PC-9 (cell line): Measurements from ENCODE around the gene CTPS2. TPM values are rescaled to one million over a fixed set of nuclear protein-coding genes. Genes with fewer than 3 reads are reported as not detected.
"Not testable (repeated sequence)": the region's sequence is repeated elsewhere in the genome, so short reads cannot be mapped to it uniquely, and the experiment has no call there.

Source experiments
- BruUV-seq: library from RNA; stranded (reverse); fragments of 400-500 nt; replicated peaks from 2 replicates; lab custom pipeline; 2021; lab: Mats Ljungman, UMichigan
- CTCF ChIA-PET: fragments of 300-600 bp; sonication (Branson Sonifier 250); formaldehyde crosslinking; loops from one replicate; lab custom pipeline; 2022; ENCODE audit warnings: antibody characterized with exemption; lab: Charles Lee
- POLR2A ChIA-PET: fragments of 300-600 bp; sonication (Branson Sonifier 250); formaldehyde crosslinking; loops from one replicate; lab custom pipeline; 2022; ENCODE audit warnings: antibody characterized with exemption; ENCODE audit not compliant: unreplicated experiment; lab: Charles Lee
- DNase-seq, 2 experiments: peaks; one replicate each; pipeline versions ENCODE4 v3.0.0 to v3.0.0-alpha.2; 2015 to 2022; ENCODE audit warnings: mixed read lengths in 1 of 2
- H2AFZ ChIP-seq: fragments of 200-600 bp; sonication (generic); 2 replicates; pipeline ENCODE4 v1.8.1; 2017; ENCODE audit warnings: antibody characterized with exemption
- H3F3A ChIP-seq: fragments of 200-600 bp; sonication (generic); 2 replicates; pipeline ENCODE4 v1.8.1; 2017; ENCODE audit warnings: antibody characterized with exemption, mild to moderate bottlenecking, low read depth; ENCODE audit not compliant: insufficient read depth
- H3K27ac ChIP-seq: fragments of 200-600 bp; sonication (generic); 2 replicates; pipeline ENCODE4 v1.6.1; 2016; ENCODE audit warnings: mixed run types
- H3K27me3 ChIP-seq: fragments of 200-600 bp; sonication (generic); 2 replicates; pipeline ENCODE4 v1.6.1; 2016; ENCODE audit warnings: low read depth, mixed run types; ENCODE audit not compliant: insufficient read depth
- H3K36me3 ChIP-seq: fragments of 200-600 bp; sonication (generic); 2 replicates; pipeline ENCODE4 v1.6.1; 2016; ENCODE audit warnings: low read depth, mixed run types
- H3K4me1 ChIP-seq: fragments of 200-600 bp; sonication (generic); replicated peaks from 2 replicates; pipeline ENCODE4 v1.6.1; 2016; ENCODE audit warnings: mixed run types; ENCODE audit not compliant: insufficient read depth
- H3K4me2 ChIP-seq: fragments of 200-600 bp; sonication (generic); 2 replicates; pipeline ENCODE4 v1.6.1; 2017; ENCODE audit warnings: mixed run types
- H3K4me3 ChIP-seq: fragments of 200-600 bp; sonication (generic); 2 replicates; pipeline ENCODE4 v1.6.1; 2016; ENCODE audit warnings: mixed run types
- H3K79me2 ChIP-seq: fragments of 200-600 bp; sonication (generic); 2 replicates; pipeline ENCODE4 v1.6.1; 2017; ENCODE audit warnings: low read depth, mixed run types
- H3K9me2 ChIP-seq: fragments of 200-600 bp; sonication (generic); 2 replicates; pipeline ENCODE4 v1.8.1; 2017; ENCODE audit warnings: mild to moderate bottlenecking; ENCODE audit not compliant: insufficient read depth
- H3K9me3 ChIP-seq: fragments of 200-600 bp; sonication (generic); 2 replicates; pipeline ENCODE4 v1.8.1; 2016; ENCODE audit warnings: low read depth; ENCODE audit not compliant: insufficient read depth
- H4K20me1 ChIP-seq: fragments of 200-600 bp; sonication (generic); 2 replicates; pipeline ENCODE4 v1.8.1; 2017; ENCODE audit not compliant: insufficient read depth
- CTCF ChIP-seq: fragments of 200-600 bp; sonication (generic); conservative IDR thresholded peaks from 2 replicates; pipeline ENCODE4 v1.6.1; 2017; ENCODE audit warnings: mixed run types, antibody characterized with exemption, mild to moderate bottlenecking, moderate library complexity
- EZH2 ChIP-seq: fragments of 200-600 bp; sonication (generic); IDR thresholded peaks from 2 replicates; pipeline ENCODE4 v1.8.0; 2017; ENCODE audit warnings: antibody characterized with exemption, low read depth
- intact Hi-C: fragments of 100-400 bp; cut with micrococcal nuclease; formaldehyde crosslinking; loops from one replicate; pipeline ENCODE4 v1.10.0; 2022; ENCODE audit not compliant: unreplicated experiment
- total RNA-seq: library from RNA; stranded (reverse); gene quantifications from 2 replicates; pipeline ENCODE4 v1.2.3, GENCODE V29; 2021

Gene CTPS2
- total RNA-seq, 1 experiment from 2014 or later: 15.8 TPM

GRCh38 chrX:16727637-16728036 lies 15.2 kb upstream of the CTPS2 start:
- Histone ChIP-seq H3K27ac (no peak overlapping the region), H3K4me2 (no peak overlapping the region), H3K4me1 (no peaks in the 10 kb centered on the region), H3K9me2 (no peaks in the 10 kb centered on the region), H3K27me3 (no peaks in the 10 kb centered on the region), H3K4me3 (no peak overlapping the region), H4K20me1 (no peaks in the 10 kb centered on the region; the same call in 1 of the 2 replicates), H2AFZ (no peak overlapping the region), H3K9me3 (no peaks in the 10 kb centered on the region), H3K36me3 (no peaks in the 10 kb centered on the region), H3F3A (no peaks in the 10 kb centered on the region), H3K79me2 (peaks cover 54% of the 10 kb centered on the region)
- intact Hi-C loops: no loop called here
- CTCF ChIA-PET: no interaction called here
- no peak for DNase-seq
- POLR2A ChIA-PET: no interaction called here
- TF ChIP-seq EZH2: no peak
- no peak for TF ChIP-seq CTCF
- BruUV-seq: no TSS peak

GRCh38 chrX:16726347-16726988 lies 14.0 kb upstream of the CTPS2 start:
- H3K9me3 ChIP-seq, H3K27me3 ChIP-seq, CTCF ChIA-PET, intact Hi-C loops, DNase-seq, BruUV-seq, H3K4me3 ChIP-seq, POLR2A ChIA-PET, H3K9me2 ChIP-seq, H4K20me1 ChIP-seq, H3F3A ChIP-seq, H3K36me3 ChIP-seq, H2AFZ ChIP-seq, H3K4me2 ChIP-seq, H3K4me1 ChIP-seq, H3K27ac ChIP-seq: not testable (repeated sequence)
- peaks cover 65% of the 10 kb centered on the region for H3K79me2 ChIP-seq

- no peak overlapping the region for H3K27ac ChIP-seq
- H3K4me1 ChIP-seq: no peaks in the 10 kb centered on the region
- DNase-seq: no peak
- no peak overlapping the region for H3K4me2 ChIP-seq
- ChIA-PET CTCF (no interaction called here), POLR2A (no interaction called here)
- no peaks in the 10 kb centered on the region for H3K36me3 ChIP-seq
- peaks cover 8% of the 10 kb centered on the region; the same call in 1 of the 2 replicates for H4K20me1 ChIP-seq
- no peaks in the 10 kb centered on the region for H3K9me2 ChIP-seq
- intact Hi-C loops: no loop called here
- H3K79me2 ChIP-seq: peaks cover 72% of the 10 kb centered on the region
- no peak overlapping the region for H3K4me3 ChIP-seq
- no peaks in the 10 kb centered on the region for H3K27me3 ChIP-seq
- H3F3A ChIP-seq: peaks cover 3% of the 10 kb centered on the region; the same call in 1 of the 2 replicates
- H3K9me3 ChIP-seq: no peaks in the 10 kb centered on the region
- TF ChIP-seq CTCF (no peak), EZH2 (no peak)
- no peak overlapping the region for H2AFZ ChIP-seq
- no TSS peak for BruUV-seq
Observed at GRCh38 chrX:16725072-16725471, 12.6 kb upstream of the CTPS2 start.

- Histone ChIP-seq H3K9me2 (no peaks in the 10 kb centered on the region), H4K20me1 (peaks cover 9% of the 10 kb centered on the region; the same call in 1 of the 2 replicates), H2AFZ (no peak overlapping the region), H3K27me3 (no peaks in the 10 kb centered on the region), H3K4me2 (peak overlapping the region; percentile 28; the same call in 1 of the 2 replicates), H3K27ac (0 out of 2 replicates have a peak overlapping the region, but pooled peaks have one; percentile 16), H3F3A (peaks cover 14% of the 10 kb centered on the region; the same call in 1 of the 2 replicates), H3K36me3 (no peaks in the 10 kb centered on the region), H3K4me1 (0 out of 2 replicates have a peak, but pooled peaks cover 6% of the 10 kb centered on the region), H3K4me3 (no peak overlapping the region), H3K79me2 (peaks cover 69% of the 10 kb centered on the region), H3K9me3 (no peaks in the 10 kb centered on the region)
- DNase-seq: no peak
- TF ChIP-seq CTCF: no peak
- no peak for TF ChIP-seq EZH2
- POLR2A ChIA-PET: no interaction called here
- intact Hi-C loops: no loop called here
- BruUV-seq: no TSS peak
- CTCF ChIA-PET: no interaction called here
Observed at GRCh38 chrX:16722481-16722880, 10.0 kb upstream of the CTPS2 start.
